Keratinocyte (primary cell): Measurements from ENCODE around the gene KLHDC8B.

Source experiments
- CTCF ChIP-seq, 3 experiments: IDR thresholded peaks in 1 of 3; conservative IDR thresholded peaks in 1 of 3; optimal IDR thresholded peaks in 1 of 3; 2 replicates in 2 of 3; 3 replicates in 1 of 3; pipeline versions ENCODE3 to v1.5.1; 2011; ENCODE audit warnings: low read length in 3 of 3, mild to moderate bottlenecking in 3 of 3, moderate library complexity in 2 of 3, control low read depth in 1 of 3, inconsistent platforms in 1 of 3; ENCODE audit not compliant: insufficient read depth in 2 of 3; ENCODE audit errors: extremely low read depth in 1 of 3
- EZH2 ChIP-seq: IDR thresholded peaks from one replicate; pipeline ENCODE4 v1.6.1; 2012; ENCODE audit warnings: inconsistent platforms, mild to moderate bottlenecking, low read length, moderate library complexity

GRCh38 chr3:49133226-49133951, 38.0 kb upstream of the KLHDC8B start:
- TF ChIP-seq CTCF (optimal IDR thresholded peaks at IDR 0.05 in 1 of 3, IDR thresholded peaks at IDR 0.05 in 1 of 3, conservative IDR thresholded peaks at IDR 0.05 in 1 of 3; ENCODE audit: extremely low read depth in 1 of 3, insufficient read depth in 2 of 3, low read length in 3 of 3) (no peak), EZH2 (no peak)
